Osteocyte (in vitro differentiated cells): Measurements from ENCODE around the gene FAM169A. TPM values are rescaled to one million over a fixed set of nuclear protein-coding genes. Genes with fewer than 3 reads are reported as not detected.
A peak's percentile ranks its signal among the peaks of the same experiment; 100 is the strongest.
"Not testable (repeated sequence)": the region's sequence is repeated elsewhere in the genome, so short reads cannot be mapped to it uniquely, and the experiment has no call there.

ENCODE experiments used
- DNase-seq: peaks from one replicate; pipeline ENCODE4 v3.0.0; 2021; ENCODE audit warnings: mixed read lengths; ENCODE audit not compliant: unreplicated experiment; ENCODE audit errors: extremely low spot score
- H3K27ac Mint-ChIP-seq: one replicate; pipeline ENCODE4 v1.8.0; 2021; ENCODE audit warnings: mild to moderate bottlenecking, mixed read lengths; ENCODE audit not compliant: unreplicated experiment
- H3K27me3 Mint-ChIP-seq: one replicate; pipeline ENCODE4 v1.8.0; 2021; ENCODE audit warnings: mixed read lengths; ENCODE audit not compliant: unreplicated experiment
- H3K36me3 Mint-ChIP-seq: one replicate; pipeline ENCODE4 v1.8.0; 2021; ENCODE audit warnings: mixed read lengths; ENCODE audit not compliant: unreplicated experiment
- H3K4me1 Mint-ChIP-seq: one replicate; pipeline ENCODE4 v1.8.0; 2021; ENCODE audit warnings: mixed read lengths; ENCODE audit not compliant: unreplicated experiment
- H3K4me3 Mint-ChIP-seq: one replicate; pipeline ENCODE4 v1.8.0; 2021; ENCODE audit warnings: mild to moderate bottlenecking, moderate library complexity, mixed read lengths; ENCODE audit not compliant: unreplicated experiment
- H3K9me3 Mint-ChIP-seq: one replicate; pipeline ENCODE4 v1.8.0; 2021; ENCODE audit warnings: mixed read lengths; ENCODE audit not compliant: unreplicated experiment
- CTCF ChIP-seq: fragments of 200-600 bp; sonication (generic); IDR thresholded peaks from 2 replicates; pipeline ENCODE4 v1.5.0; 2021; ENCODE audit warnings: antibody characterized with exemption, mild to moderate bottlenecking, moderate library complexity
- total RNA-seq: library from RNA; stranded (reverse); gene quantifications from 2 replicates; pipeline ENCODE4 v1.2.1, GENCODE V29; 2021

Gene FAM169A
- total RNA-seq, 1 donor from 2014 or later: 3.6 TPM

- Mint-ChIP-seq H3K4me3 (no peak overlapping the region), H3K36me3 (peaks cover 4% of the 10 kb centered on the region)
- no peak for DNase-seq
Measured at GRCh38 chr5:74816875-74817274, 49.3 kb downstream of the FAM169A start.

GRCh38 chr5:74810915-74811314 lies 55.3 kb downstream of the FAM169A start:
- Mint-ChIP-seq H3K4me1 (no peaks in the 10 kb centered on the region), H3K27me3 (no peaks in the 10 kb centered on the region), H3K36me3 (no peaks in the 10 kb centered on the region), H3K4me3 (no peak overlapping the region), H3K9me3 (no peaks in the 10 kb centered on the region), H3K27ac (no peak overlapping the region)
- TF ChIP-seq CTCF: no peak
- no peak for DNase-seq

More at GRCh38 chr5:74816875-74817274, 49.3 kb downstream of the FAM169A start:
- TF ChIP-seq CTCF: no peak
- no peak overlapping the region for H3K27ac Mint-ChIP-seq
- no peaks in the 10 kb centered on the region for H3K27me3 Mint-ChIP-seq
- H3K4me1 Mint-ChIP-seq: peaks cover 4% of the 10 kb centered on the region
- no peaks in the 10 kb centered on the region for H3K9me3 Mint-ChIP-seq

DNA sequence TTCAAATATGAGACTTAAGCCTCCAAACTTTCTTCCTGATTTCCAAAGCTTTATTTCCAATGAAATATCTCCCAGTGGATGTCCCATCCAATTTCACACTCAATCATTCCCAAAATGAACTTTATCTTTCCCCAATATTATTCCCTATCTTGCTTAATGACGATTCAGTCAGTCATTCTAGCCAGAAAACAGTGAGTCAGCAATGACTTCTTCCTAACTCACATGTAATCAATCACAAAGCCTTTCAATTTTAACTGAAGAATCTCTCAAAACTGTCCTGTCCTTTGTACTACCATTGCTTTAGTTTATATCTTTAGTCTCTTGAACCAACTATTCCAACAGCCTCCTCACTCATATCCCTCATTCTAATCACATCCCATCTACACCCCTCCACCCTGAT lies 64.2 kb downstream of the FAM169A start:
- Mint-ChIP-seq H3K27ac (no peak overlapping the region), H3K9me3 (no peaks in the 10 kb centered on the region), H3K4me3 (no peak overlapping the region), H3K27me3 (no peaks in the 10 kb centered on the region), H3K36me3 (no peaks in the 10 kb centered on the region), H3K4me1 (no peaks in the 10 kb centered on the region)
- TF ChIP-seq CTCF: no peak
- no peak for DNase-seq

DNA sequence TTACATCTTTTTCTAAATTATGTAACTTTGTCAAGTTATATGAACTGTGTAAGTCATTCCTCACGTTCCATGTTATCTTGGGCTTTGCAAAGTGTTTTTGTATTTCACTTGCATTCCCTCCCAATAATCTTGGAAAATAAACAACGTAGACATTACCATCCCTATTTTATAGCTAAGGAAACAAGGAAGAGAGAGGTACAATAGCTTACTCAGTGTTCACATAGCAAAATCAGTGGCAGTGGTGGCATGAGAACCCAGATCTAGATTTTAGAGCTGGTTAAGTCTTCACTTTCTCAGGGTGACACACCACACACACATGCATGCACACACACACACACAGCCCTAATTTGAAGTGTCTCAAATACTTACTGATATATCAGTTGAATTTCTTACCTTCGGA lies 65.0 kb downstream of the FAM169A start:
- Mint-ChIP-seq H3K4me1 (no peaks in the 10 kb centered on the region), H3K27me3 (no peaks in the 10 kb centered on the region), H3K36me3 (no peaks in the 10 kb centered on the region), H3K9me3 (no peaks in the 10 kb centered on the region), H3K4me3 (no peak overlapping the region), H3K27ac (no peak overlapping the region)
- TF ChIP-seq CTCF: no peak
- DNase-seq: no peak

GRCh38 chr5:74798977-74799911 lies 66.9 kb downstream of the FAM169A start:
- H3K36me3 Mint-ChIP-seq: peaks cover 4% of the 10 kb centered on the region
- no peak overlapping the region for H3K27ac Mint-ChIP-seq

GRCh38 chr5:74791669-74792068 lies 74.5 kb downstream of the FAM169A start:
- H3K27ac Mint-ChIP-seq, H3K27me3 Mint-ChIP-seq, DNase-seq, H3K4me1 Mint-ChIP-seq, H3K4me3 Mint-ChIP-seq: not testable (repeated sequence)
- peaks cover 15% of the 10 kb centered on the region for H3K36me3 Mint-ChIP-seq
- H3K9me3 Mint-ChIP-seq: peaks cover 13% of the 10 kb centered on the region

More at GRCh38 chr5:74798977-74799911, 66.9 kb downstream of the FAM169A start:
- Mint-ChIP-seq H3K9me3 (no peaks in the 10 kb centered on the region), H3K27me3 (no peaks in the 10 kb centered on the region), H3K4me1 (no peaks in the 10 kb centered on the region), H3K4me3 (no peak overlapping the region)
- no peak for TF ChIP-seq CTCF
- peak; percentile 60 for DNase-seq
